NCI-H2196 treated with DMSO at 0.1 percent for 48 hours (cell line): ENCODE measurements around the gene AK9.
"Not testable (repeated sequence)": the region's sequence is repeated elsewhere in the genome, so short reads cannot be mapped to it uniquely, and the experiment has no call there.

Source experiments
- DNase-seq: peaks from one replicate; lab custom pipeline; 2025; ENCODE audit not compliant: unreplicated experiment; lab: John Stamatoyannopoulos, UW

The AK9 gene

GRCh38 chr6:109482905-109483734 lies 207.9 kb downstream of the AK9 start, which contains the start of gene ZBTB24:
ZBTB24 (minus strand) TSS chr6:109483219; CDS start chr6:109482026, 1,193 bp downstream.
- peak; percentile 80 for DNase-seq

GRCh38 chr6:109480993-109481480 lies 210.0 kb downstream of the AK9 start:
- no peak for DNase-seq

GRCh38 chr6:109478841-109479624 lies 212.0 kb downstream of the AK9 start:
- no peak for DNase-seq

GRCh38 chr6:109478222-109478805 lies 212.7 kb downstream of the AK9 start:
- DNase-seq, result no peak

- no peak for DNase-seq
Observed at GRCh38 chr6:109477725-109478124, 213.3 kb downstream of the AK9 start.

GRCh38 chr6:109477184-109477583 lies 213.8 kb downstream of the AK9 start:
- DNase-seq, result no peak

- DNase-seq, result no peak
Observed at GRCh38 chr6:109475625-109476024, 215.4 kb downstream of the AK9 start.

GRCh38 chr6:109474995-109475394 lies 216.0 kb downstream of the AK9 start:
- DNase-seq, result no peak

- DNase-seq, result no peak
Observed at GRCh38 chr6:109473120-109473519, 217.9 kb downstream of the AK9 start.

- DNase-seq, result no peak
Observed at GRCh38 chr6:109472132-109472995, 218.6 kb downstream of the AK9 start.

- DNase-seq, result no peak
Observed at GRCh38 chr6:109471105-109471810, 219.7 kb downstream of the AK9 start.

- DNase-seq, result no peak
Observed at GRCh38 chr6:109469591-109470189, 221.3 kb downstream of the AK9 start.

- no peak for DNase-seq
Observed at GRCh38 chr6:109467696-109468095, 223.3 kb downstream of the AK9 start.

- no peak for DNase-seq
Observed at GRCh38 chr6:109466212-109466923, 224.6 kb downstream of the AK9 start.

- peak; percentile 94 for DNase-seq
Observed at GRCh38 chr6:109465772-109466171, 225.2 kb downstream of the AK9 start.

GRCh38 chr6:109461733-109462526 lies 229.1 kb downstream of the AK9 start:
- no peak for DNase-seq

- not testable (repeated sequence) for DNase-seq
Observed at GRCh38 chr6:109461205-109461604, 229.8 kb downstream of the AK9 start.

GRCh38 chr6:109460161-109460829 lies 230.7 kb downstream of the AK9 start:
- DNase-seq, result no peak
